ENCODE measurements around the gene PCBP2. TPM values are rescaled to one million over a fixed set of nuclear protein-coding genes. Genes with fewer than 3 reads are reported as not detected.

The PCBP2 gene
- total and polyA plus RNA-seq, 11 donors: 290 to 642 (median 478) TPM

DNA sequence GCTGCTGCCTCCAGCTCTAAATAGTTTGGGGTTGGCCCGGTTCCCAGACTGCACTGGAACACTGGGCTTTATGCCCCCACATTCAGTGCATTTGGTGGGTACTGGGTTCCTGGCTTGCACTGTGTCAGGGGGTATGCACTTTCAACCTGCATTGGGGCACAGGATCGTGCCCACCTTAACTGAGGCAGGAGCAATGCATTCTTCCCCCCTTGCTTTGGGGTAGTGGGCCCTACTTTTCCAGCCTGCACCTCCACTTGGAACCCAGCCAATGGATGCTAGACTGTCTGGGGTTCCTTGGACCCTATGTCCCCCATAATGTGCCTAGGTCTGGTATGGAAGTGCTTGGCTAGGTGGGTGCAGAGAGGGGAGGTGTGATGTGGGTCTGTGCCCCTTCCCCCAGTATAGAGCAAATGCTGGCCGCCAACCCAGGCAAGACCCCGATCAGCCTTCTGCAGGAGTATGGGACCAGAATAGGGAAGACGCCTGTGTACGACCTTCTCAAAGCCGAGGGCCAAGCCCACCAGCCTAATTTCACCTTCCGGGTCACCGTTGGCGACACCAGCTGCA is 49.8 kb downstream of the PCBP2 start:
- DNase-seq: no peak
- ATAC-seq: no peak
- intact Hi-C loops (cut with DNase I): loop anchor here in 9 of 10 donors (2.0 to 10.0 kb wide), 9 partner anchors 49 to 289 kb away; partner anchors contain the start of genes AAAS (in 6 of the 9), PCBP2 (in 4 of the 9) and PRR13 (in 1 of the 9)
- TF ChIP-seq POLR2A (IDR thresholded peaks at IDR 0.05): no peak
- H3K27me3 ChIP-seq: no peaks in the 10 kb centered on the region
- no peaks in the 10 kb centered on the region for H3K9me3 ChIP-seq
- H3K4me1 ChIP-seq: peaks cover 5 to 55% (median 33%) of the 10 kb centered on the region in 12 donors
- peaks cover 0 to 29% (median 24%) of the 10 kb centered on the region in 9 donors for H3K36me3 ChIP-seq
- H3K4me3 ChIP-seq: peak overlapping the region; percentile 37 to 98 (median 77)
- WGBS, 4 donors: 43 to 71% (median 59%) methylated on average over 4 to 10 of the region's 10 CpGs
- H3K27ac ChIP-seq: peak overlapping the region; percentile 90 to 100 (median 97)

DNA sequence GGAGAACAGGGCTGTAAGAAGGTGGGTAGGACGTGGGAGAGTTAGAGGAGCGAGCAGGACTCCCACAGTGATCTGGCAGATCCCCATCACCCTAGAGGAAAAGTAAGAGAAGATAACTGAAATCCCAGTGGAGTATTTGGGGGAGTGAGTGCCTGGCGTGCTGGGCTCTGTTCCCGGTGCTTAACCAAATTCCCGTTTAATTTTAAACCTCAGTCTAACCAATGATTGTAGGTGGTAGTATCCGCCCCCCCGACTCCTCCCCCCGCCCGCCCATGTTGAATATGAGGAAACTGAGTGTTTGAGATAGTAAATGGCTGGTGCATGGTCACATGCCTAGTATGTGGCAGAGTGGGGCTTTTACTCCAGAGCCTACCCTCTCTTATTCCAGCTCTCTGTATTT is 50.4 kb downstream of the PCBP2 start:
- peak overlapping the region; percentile 30 to 100 (median 97) for H3K27ac ChIP-seq
- intact Hi-C loops (cut with DNase I): loop anchor here in 8 of 10 donors (5.0 to 10.0 kb wide), 6 partner anchors 50 to 290 kb away; partner anchors contain the start of genes AAAS (in 6 of the 8) and PCBP2 (in 1 of the 8)
- TF ChIP-seq, protein P1, sequence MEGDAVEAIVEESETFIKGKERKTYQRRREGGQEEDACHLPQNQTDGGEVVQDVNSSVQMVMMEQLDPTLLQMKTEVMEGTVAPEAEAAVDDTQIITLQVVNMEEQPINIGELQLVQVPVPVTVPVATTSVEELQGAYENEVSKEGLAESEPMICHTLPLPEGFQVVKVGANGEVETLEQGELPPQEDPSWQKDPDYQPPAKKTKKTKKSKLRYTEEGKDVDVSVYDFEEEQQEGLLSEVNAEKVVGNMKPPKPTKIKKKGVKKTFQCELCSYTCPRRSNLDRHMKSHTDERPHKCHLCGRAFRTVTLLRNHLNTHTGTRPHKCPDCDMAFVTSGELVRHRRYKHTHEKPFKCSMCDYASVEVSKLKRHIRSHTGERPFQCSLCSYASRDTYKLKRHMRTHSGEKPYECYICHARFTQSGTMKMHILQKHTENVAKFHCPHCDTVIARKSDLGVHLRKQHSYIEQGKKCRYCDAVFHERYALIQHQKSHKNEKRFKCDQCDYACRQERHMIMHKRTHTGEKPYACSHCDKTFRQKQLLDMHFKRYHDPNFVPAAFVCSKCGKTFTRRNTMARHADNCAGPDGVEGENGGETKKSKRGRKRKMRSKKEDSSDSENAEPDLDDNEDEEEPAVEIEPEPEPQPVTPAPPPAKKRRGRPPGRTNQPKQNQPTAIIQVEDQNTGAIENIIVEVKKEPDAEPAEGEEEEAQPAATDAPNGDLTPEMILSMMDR (IDR thresholded peaks at IDR 0.05): no peak
- TF ChIP-seq POLR2A (IDR thresholded peaks at IDR 0.05): no peak
- ATAC-seq (no peak), DNase-seq (no peak)
- H3K36me3 ChIP-seq: peaks cover 0 to 33% (median 26%) of the 10 kb centered on the region in 9 donors
- H3K27me3 ChIP-seq: no peaks in the 10 kb centered on the region
- H3K4me3 ChIP-seq: peak overlapping the region in 9 of 12 donors; percentile 71 to 98 (median 78)
- no peaks in the 10 kb centered on the region for H3K9me3 ChIP-seq
- 30 to 51% (median 44%) methylated on average over 9 of the region's 9 CpGs for WGBS, 4 donors
- peaks cover 5 to 49% (median 30%) of the 10 kb centered on the region in 12 donors for H3K4me1 ChIP-seq

DNA sequence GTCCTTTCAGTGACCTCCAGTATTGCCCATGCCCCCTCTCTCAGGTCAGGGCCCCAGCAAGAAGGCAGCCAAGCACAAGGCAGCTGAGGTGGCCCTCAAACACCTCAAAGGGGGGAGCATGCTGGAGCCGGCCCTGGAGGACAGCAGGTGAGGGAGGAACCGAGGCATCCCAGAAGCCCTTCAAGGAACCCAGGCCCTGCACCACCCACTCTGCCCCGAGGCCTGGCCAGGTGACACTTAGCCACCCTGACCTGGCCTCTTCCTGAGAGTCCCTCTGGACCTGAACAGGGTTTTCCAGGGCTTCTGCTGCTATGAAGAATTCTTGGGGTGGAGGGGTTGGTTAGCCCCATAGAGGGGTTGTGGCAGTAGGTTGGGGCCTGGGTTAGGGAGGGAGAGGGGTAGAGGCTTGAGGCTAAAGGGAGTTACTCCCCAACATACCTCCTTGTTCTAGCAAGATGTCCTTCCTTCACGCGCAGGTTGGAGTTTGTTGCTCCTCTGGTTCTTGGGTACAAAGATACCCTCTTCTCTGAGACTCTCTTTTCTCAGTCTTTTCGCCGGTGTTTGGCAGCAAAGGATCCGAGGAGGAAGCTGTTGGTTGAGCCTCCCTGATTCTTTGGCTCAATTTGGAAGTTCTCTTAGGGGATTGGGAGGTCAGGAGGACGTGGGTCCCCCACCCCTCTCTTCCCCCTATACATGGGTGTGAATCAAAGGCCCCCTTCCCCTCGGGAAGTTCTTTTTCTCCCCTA is 51.3 kb downstream of the PCBP2 start:
- WGBS, 4 donors: 74 to 82% (median 77%) methylated on average over 9 to 10 of the region's 10 CpGs
- no peak for ATAC-seq
- Histone ChIP-seq H3K4me3 (peak overlapping the region in 2 of 12 donors; percentile 71 to 89), H3K27me3 (no peaks in the 10 kb centered on the region), H3K27ac (peak overlapping the region in 9 of 12 donors; percentile 93 to 100 (median 98)), H3K36me3 (peaks cover 0 to 39% (median 26%) of the 10 kb centered on the region in 9 donors), H3K9me3 (no peaks in the 10 kb centered on the region), H3K4me1 (peaks cover 5 to 45% (median 29%) of the 10 kb centered on the region in 12 donors)
- intact Hi-C loops (cut with DNase I): loop anchor here in 8 of 10 donors (5.0 to 10.0 kb wide), 6 partner anchors 51 to 291 kb away; partner anchors contain the start of genes AAAS (in 6 of the 8) and PCBP2 (in 1 of the 8)
- TF ChIP-seq POLR2A (IDR thresholded peaks at IDR 0.05): no peak
- TF ChIP-seq, protein P1 (IDR thresholded peaks at IDR 0.05): no peak
- no peak for DNase-seq

DNA sequence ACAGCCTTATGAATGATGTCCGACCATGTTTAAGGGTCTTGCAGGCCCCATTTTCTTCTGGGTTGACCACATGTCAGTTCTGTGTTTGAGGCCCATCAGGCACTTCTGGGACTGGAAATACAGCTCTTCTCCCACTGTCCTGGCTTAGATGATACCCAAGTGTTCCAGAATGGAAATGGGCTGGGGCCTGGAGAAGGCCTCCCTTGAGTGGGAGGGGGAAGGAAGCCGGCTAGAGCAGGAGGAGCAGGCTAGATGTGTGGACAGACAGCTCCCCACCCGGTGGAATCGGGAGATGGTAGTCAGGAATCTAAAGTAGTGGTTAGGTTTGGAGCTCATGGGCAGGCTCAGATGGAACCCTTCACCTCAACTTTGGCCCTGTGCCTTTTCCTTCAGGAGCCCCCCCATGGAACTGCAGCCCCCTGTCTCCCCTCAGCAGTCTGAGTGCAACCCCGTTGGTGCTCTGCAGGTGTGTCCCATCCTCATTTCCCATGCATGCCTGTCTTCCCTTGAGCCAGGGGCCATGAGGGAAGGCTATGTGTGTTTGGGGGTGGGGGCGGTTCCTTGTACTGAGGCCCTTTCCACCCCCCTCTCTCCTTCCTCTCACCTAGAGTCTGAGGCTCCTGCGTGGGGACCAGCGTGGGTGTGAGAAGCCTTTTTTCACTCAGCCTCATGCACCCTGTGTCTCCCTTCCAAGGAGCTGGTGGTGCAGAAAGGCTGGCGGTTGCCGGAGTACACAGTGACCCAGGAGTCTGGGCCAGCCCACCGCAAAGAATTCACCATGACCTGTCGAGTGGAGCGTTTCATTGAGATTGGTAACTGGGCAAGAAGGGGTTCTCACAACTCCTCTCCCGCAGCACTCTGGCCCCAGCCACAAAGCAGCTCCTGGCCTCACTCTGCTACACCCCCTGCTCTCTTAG is 52.4 kb downstream of the PCBP2 start:
- 79 to 84% (median 80%) methylated on average over 12 to 14 of the region's 14 CpGs for WGBS, 4 donors
- no peaks in the 10 kb centered on the region for H3K27me3 ChIP-seq
- no peak overlapping the region for H3K4me3 ChIP-seq
- ATAC-seq (no peak), DNase-seq (no peak)
- H3K4me1 ChIP-seq: peaks cover 5 to 48% (median 33%) of the 10 kb centered on the region in 12 donors
- H3K9me3 ChIP-seq: no peaks in the 10 kb centered on the region
- peaks cover 0 to 39% (median 26%) of the 10 kb centered on the region in 9 donors for H3K36me3 ChIP-seq
- TF ChIP-seq, protein P1 (IDR thresholded peaks at IDR 0.05): no peak
- no peak for TF ChIP-seq POLR2A (IDR thresholded peaks at IDR 0.05)
- H3K27ac ChIP-seq: peak overlapping the region in 2 of 12 donors; percentile 99
- intact Hi-C loops (cut with DNase I): loop anchor here in 8 of 10 donors (5.0 to 10.0 kb wide), 6 partner anchors 52 to 292 kb away; partner anchors contain the start of genes AAAS (in 6 of the 8) and PCBP2 (in 1 of the 8)
